Tibial nerve (tissue), 4 donors: ENCODE data around the gene CTU2.

Experiments
- EP300 ChIP-seq, 2 donors: sonication (generic); formaldehyde crosslinking; IDR thresholded peaks; one replicate each; pipeline ENCODE4 v1.6.1; 2017; ENCODE audit warnings: antibody characterized with exemption in 2 of 2, mild to moderate bottlenecking in 1 of 2
- POLR2A ChIP-seq, 2 donors: fragments of 450-650 bp; IDR thresholded peaks; one replicate each; pipeline ENCODE4 v1.6.1; 2017; ENCODE audit warnings: antibody characterized with exemption in 2 of 2, mild to moderate bottlenecking in 2 of 2, moderate library complexity in 2 of 2
- TF ChIP-seq, protein P1 (sequence below), 5 experiments: fragments of 200-600 bp in 3 of 5; fragments of 450-650 bp in 2 of 5; sonication (generic) in 3 of 5; IDR thresholded peaks; one replicate each; pipeline ENCODE4 v1.5.1; 2016 to 2019; ENCODE audit warnings: antibody characterized with exemption in 5 of 5, mild to moderate bottlenecking in 3 of 5, moderate library complexity in 2 of 5

DNA sequence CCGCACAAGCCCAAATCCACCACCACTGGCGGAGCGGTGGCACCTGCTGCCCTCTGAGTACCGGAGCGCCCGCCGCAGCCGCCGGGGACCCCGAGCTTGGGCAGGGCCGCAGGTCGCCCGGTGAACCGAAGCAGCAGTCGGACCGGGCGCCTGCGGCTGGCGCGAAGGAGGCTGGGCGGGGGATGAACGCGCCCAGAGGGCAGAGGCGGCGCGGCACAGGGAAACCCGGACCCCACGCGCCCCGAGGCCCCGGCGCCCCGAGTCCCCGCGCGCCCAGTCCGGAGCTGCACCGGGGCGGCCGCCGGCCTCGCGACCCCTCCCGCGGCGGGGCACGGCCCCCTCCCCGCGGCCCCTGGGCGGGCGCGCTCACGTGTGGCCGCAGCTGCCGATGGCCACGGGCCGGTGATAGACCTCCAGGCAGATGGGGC is 488 bp upstream of the CTU2 start:
- TF ChIP-seq, protein P1, sequence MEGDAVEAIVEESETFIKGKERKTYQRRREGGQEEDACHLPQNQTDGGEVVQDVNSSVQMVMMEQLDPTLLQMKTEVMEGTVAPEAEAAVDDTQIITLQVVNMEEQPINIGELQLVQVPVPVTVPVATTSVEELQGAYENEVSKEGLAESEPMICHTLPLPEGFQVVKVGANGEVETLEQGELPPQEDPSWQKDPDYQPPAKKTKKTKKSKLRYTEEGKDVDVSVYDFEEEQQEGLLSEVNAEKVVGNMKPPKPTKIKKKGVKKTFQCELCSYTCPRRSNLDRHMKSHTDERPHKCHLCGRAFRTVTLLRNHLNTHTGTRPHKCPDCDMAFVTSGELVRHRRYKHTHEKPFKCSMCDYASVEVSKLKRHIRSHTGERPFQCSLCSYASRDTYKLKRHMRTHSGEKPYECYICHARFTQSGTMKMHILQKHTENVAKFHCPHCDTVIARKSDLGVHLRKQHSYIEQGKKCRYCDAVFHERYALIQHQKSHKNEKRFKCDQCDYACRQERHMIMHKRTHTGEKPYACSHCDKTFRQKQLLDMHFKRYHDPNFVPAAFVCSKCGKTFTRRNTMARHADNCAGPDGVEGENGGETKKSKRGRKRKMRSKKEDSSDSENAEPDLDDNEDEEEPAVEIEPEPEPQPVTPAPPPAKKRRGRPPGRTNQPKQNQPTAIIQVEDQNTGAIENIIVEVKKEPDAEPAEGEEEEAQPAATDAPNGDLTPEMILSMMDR (IDR thresholded peaks at IDR 0.05) = no peak
- no peak for TF ChIP-seq EP300 (IDR thresholded peaks at IDR 0.05)
- TF ChIP-seq POLR2A (IDR thresholded peaks at IDR 0.05) = no peak
